ENCODE data around the gene TAB2. TPM values are rescaled to one million over a fixed set of nuclear protein-coding genes. Genes with fewer than 3 reads are reported as not detected.

Gene TAB2
- total and polyA plus RNA-seq, 2 donors (not counting 3 experiments of a cell fraction or from before 2014, with no cell fraction given): 26.0 to 37.4 TPM

- DNase-seq (ENCODE audit: low read depth, low spot score): no peak
- no peaks in the 10 kb centered on the region for H3K79me2 ChIP-seq (ENCODE audit: control insufficient read depth, insufficient read depth, low read length)
- no TSS peak for BruUV-seq (replicated peaks)
- peaks cover 2 to 13% of the 10 kb centered on the region in 2 experiments for H3K27me3 ChIP-seq (ENCODE audit: control insufficient read depth in 2 of 2, insufficient read depth in 2 of 2, low read length in 2 of 2)
- H3K9me3 ChIP-seq (replicated peaks; ENCODE audit: control insufficient read depth, insufficient read depth, low read length): no peaks in the 10 kb centered on the region
- no peaks in the 10 kb centered on the region for H3K4me1 ChIP-seq (ENCODE audit: control insufficient read depth, extremely low read depth, insufficient read depth, low read length)
- intact Hi-C loops (cut with micrococcal nuclease) (no loop called here), dilution Hi-C loops (cut with MboI; ENCODE audit: extremely low pct_ligation_motif_present, low sequenced_read_pairs) (no loop called here)
- H3K9ac ChIP-seq (replicated peaks; ENCODE audit: extremely low read depth, insufficient read depth, low read length): no peak overlapping the region
- ChIA-PET POLR2A (interaction anchor here (0.6 kb wide), 1 partner anchor 9 kb away, joined by 3 read pairs; no protein-coding TSS in a partner anchor), CTCF (interaction anchor here (1.0 to 1.1 kb wide), 3 partner anchors 341 to 397 kb away, joined by 3 to 6 read pairs (median 5); no protein-coding TSS in a partner anchor)
- FAIRE-seq: no peak
- H2AFZ ChIP-seq (ENCODE audit: low read depth, low read length): no peak overlapping the region
- no peaks in the 10 kb centered on the region for H3K9me1 ChIP-seq (replicated peaks; ENCODE audit: control insufficient read depth, extremely low read depth, insufficient read depth, low read length)
- TF ChIP-seq JUN (IDR thresholded peaks at IDR 0.05; ENCODE audit: borderline replicate concordance, insufficient read depth, insufficient read length, low read depth) (no peak), FOS (IDR thresholded peaks at IDR 0.05; ENCODE audit: borderline replicate concordance, insufficient read depth, low read length) (no peak), MYC (IDR thresholded peaks at IDR 0.05; ENCODE audit: low read depth, low read length) (no peak), POLR2A (IDR thresholded peaks at IDR 0.05; ENCODE audit: low read depth, low read length) (no peak), GATA2 (IDR thresholded peaks at IDR 0.05; ENCODE audit: insufficient read depth, insufficient read length, low read depth, low read length) (no peak), CTCF (IDR thresholded peaks at IDR 0.05; ENCODE audit: extremely low read depth in 1 of 2, insufficient read depth in 1 of 2, low read depth in 1 of 2, low read length in 2 of 2) (no peak), EZH2 (IDR thresholded peaks at IDR 0.05; ENCODE audit: borderline replicate concordance, low read depth, low read length, severe bottlenecking) (no peak), MAX (IDR thresholded peaks at IDR 0.05; ENCODE audit: insufficient read depth, insufficient read length) (no peak), POLR2AphosphoS5 (IDR thresholded peaks at IDR 0.05; ENCODE audit: insufficient read depth, low read depth, low read length) (no peak)
- no peaks in the 10 kb centered on the region for H3K36me3 ChIP-seq (ENCODE audit: control insufficient read depth in 2 of 2, extremely low read depth in 1 of 2, insufficient read depth in 2 of 2, low read length in 2 of 2)
- H3K4me3 ChIP-seq (replicated peaks in 1 of 3; ENCODE audit: insufficient read depth in 1 of 3, low read depth in 1 of 3, low read length in 3 of 3): no peak overlapping the region
- no peak overlapping the region for H3K27ac ChIP-seq (ENCODE audit: insufficient read depth, low read depth, low read length)
- H4K20me1 ChIP-seq (replicated peaks; ENCODE audit: control insufficient read depth, extremely low read depth, insufficient read depth, low read length): no peaks in the 10 kb centered on the region
- no peak overlapping the region for H3K4me2 ChIP-seq (ENCODE audit: insufficient read depth, low read length)
Measured at GRCh38 chr6:149425754-149426153, 108.2 kb downstream of the TAB2 start.

All from endothelial cell of umbilical vein (primary cell).